SK-N-SH (cell line): Measurements from ENCODE around the gene KIAA0319L.

Source experiments
- EZH2phosphoT487 ChIP-seq: fragments of 200-600 bp; sonication (generic); IDR thresholded peaks from 2 replicates; pipeline ENCODE4 v1.6.1; 2017; ENCODE audit warnings: low read depth, mixed run types, mild to moderate bottlenecking, antibody characterized with exemption, moderate library complexity, borderline replicate concordance
- FOSL2 ChIP-seq: IDR thresholded peaks from 2 replicates; pipeline ENCODE4 v1.4.0; 2012; ENCODE audit warnings: low read depth, mild to moderate bottlenecking, moderate library complexity, borderline replicate concordance
- FOXJ3 ChIP-seq: sonication (generic); formaldehyde crosslinking; IDR thresholded peaks from 2 replicates; pipeline ENCODE4 v1.5.1; 2020; ENCODE audit warnings: mild to moderate bottlenecking, missing genetic modification reagents
- MAX ChIP-seq: IDR thresholded peaks from 2 replicates; pipeline ENCODE4 v1.4.0; 2012; ENCODE audit warnings: low read depth
- RAD21 ChIP-seq: IDR thresholded peaks from 2 replicates; pipeline ENCODE4 v1.6.1; 2012; ENCODE audit warnings: mild to moderate bottlenecking, low read length
- SIN3A ChIP-seq: IDR thresholded peaks from 2 replicates; pipeline ENCODE4 v1.6.1; 2012; ENCODE audit warnings: low read depth, mild to moderate bottlenecking, low read length, moderate library complexity, borderline replicate concordance
- TEAD4 ChIP-seq: IDR thresholded peaks from 2 replicates; pipeline ENCODE4 v1.4.0; 2012; ENCODE audit warnings: mild to moderate bottlenecking, borderline replicate concordance; ENCODE audit not compliant: insufficient read depth
- YY1 ChIP-seq: IDR thresholded peaks from 2 replicates; pipeline ENCODE4 v1.4.0; 2012; ENCODE audit warnings: low read depth, mild to moderate bottlenecking
- TF ChIP-seq, protein P1 (sequence below): fragments of 200-600 bp; sonication (generic); IDR thresholded peaks from 2 replicates; pipeline ENCODE4 v1.6.1; 2017; ENCODE audit warnings: antibody characterized with exemption, mild to moderate bottlenecking, moderate library complexity
- TF ChIP-seq, protein P2 (sequence below): IDR thresholded peaks from 2 replicates; pipeline ENCODE4 v1.6.1; 2012; ENCODE audit warnings: mild to moderate bottlenecking, low read depth, low read length, moderate library complexity

DNA sequence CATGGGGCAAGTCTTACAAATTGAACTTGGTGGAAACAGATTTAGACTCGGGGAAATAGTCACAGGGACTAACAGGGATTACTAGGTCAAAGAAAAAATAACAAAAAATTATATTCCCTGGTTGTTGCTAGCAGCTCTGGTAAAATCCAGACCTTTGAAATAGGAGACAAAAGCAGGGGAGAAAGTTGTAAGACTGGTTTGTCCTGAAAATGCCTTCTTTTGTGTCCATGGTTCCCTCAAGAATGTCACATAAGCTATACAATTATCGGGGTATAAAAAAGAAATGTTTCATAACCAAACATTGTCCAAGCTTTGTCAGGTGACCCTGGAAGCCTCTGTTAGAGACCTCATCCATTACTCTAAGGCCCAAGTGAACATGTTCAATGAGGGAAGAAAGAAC lies 33.1 kb downstream of the KIAA0319L start:
- TF ChIP-seq RAD21 (no peak), MAX (no peak), SIN3A (no peak), TEAD4 (no peak), EZH2phosphoT487 (no peak), FOXJ3 (CRISPR knock-in tag) (no peak), FOSL2 (no peak), YY1 (no peak)
- TF ChIP-seq, protein P1, sequence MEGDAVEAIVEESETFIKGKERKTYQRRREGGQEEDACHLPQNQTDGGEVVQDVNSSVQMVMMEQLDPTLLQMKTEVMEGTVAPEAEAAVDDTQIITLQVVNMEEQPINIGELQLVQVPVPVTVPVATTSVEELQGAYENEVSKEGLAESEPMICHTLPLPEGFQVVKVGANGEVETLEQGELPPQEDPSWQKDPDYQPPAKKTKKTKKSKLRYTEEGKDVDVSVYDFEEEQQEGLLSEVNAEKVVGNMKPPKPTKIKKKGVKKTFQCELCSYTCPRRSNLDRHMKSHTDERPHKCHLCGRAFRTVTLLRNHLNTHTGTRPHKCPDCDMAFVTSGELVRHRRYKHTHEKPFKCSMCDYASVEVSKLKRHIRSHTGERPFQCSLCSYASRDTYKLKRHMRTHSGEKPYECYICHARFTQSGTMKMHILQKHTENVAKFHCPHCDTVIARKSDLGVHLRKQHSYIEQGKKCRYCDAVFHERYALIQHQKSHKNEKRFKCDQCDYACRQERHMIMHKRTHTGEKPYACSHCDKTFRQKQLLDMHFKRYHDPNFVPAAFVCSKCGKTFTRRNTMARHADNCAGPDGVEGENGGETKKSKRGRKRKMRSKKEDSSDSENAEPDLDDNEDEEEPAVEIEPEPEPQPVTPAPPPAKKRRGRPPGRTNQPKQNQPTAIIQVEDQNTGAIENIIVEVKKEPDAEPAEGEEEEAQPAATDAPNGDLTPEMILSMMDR = no peak
- TF ChIP-seq, protein P2, sequence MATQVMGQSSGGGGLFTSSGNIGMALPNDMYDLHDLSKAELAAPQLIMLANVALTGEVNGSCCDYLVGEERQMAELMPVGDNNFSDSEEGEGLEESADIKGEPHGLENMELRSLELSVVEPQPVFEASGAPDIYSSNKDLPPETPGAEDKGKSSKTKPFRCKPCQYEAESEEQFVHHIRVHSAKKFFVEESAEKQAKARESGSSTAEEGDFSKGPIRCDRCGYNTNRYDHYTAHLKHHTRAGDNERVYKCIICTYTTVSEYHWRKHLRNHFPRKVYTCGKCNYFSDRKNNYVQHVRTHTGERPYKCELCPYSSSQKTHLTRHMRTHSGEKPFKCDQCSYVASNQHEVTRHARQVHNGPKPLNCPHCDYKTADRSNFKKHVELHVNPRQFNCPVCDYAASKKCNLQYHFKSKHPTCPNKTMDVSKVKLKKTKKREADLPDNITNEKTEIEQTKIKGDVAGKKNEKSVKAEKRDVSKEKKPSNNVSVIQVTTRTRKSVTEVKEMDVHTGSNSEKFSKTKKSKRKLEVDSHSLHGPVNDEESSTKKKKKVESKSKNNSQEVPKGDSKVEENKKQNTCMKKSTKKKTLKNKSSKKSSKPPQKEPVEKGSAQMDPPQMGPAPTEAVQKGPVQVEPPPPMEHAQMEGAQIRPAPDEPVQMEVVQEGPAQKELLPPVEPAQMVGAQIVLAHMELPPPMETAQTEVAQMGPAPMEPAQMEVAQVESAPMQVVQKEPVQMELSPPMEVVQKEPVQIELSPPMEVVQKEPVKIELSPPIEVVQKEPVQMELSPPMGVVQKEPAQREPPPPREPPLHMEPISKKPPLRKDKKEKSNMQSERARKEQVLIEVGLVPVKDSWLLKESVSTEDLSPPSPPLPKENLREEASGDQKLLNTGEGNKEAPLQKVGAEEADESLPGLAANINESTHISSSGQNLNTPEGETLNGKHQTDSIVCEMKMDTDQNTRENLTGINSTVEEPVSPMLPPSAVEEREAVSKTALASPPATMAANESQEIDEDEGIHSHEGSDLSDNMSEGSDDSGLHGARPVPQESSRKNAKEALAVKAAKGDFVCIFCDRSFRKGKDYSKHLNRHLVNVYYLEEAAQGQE = no peak
